HepG2 (cell line): Measurements from ENCODE around the gene PAM16. TPM values are rescaled to one million over a fixed set of nuclear protein-coding genes. Genes with fewer than 3 reads are reported as not detected.

Experiments
- ATAC-seq: fragments of 200-7000 bp; cut with Tn5 transposase; 3 replicates; pipeline ENCODE4 v1.9.1; 2020; ENCODE audit warnings: mild to moderate bottlenecking, moderate library complexity
- BruUV-seq: library from RNA; stranded (reverse); fragments of 400-500 nt; replicated peaks from 2 replicates; lab custom pipeline; 2021; lab: Mats Ljungman, UMichigan
- CTCF ChIA-PET: fragments of 300-600 bp; formaldehyde crosslinking; extraction: SDS; loops from one replicate; lab custom pipeline; 2021; ENCODE audit warnings: low total read pairs, inconsistent platforms, low intra/inter-chr PET ratio; lab: Yijun Ruan, JAX
- POLR2A ChIA-PET: fragments of 350-600 bp; sonication (Branson Sonifier 250); formaldehyde crosslinking; loops from one replicate; lab custom pipeline; 2020; ENCODE audit warnings: antibody characterized with exemption, inconsistent platforms; lab: Yijun Ruan, JAX
- DNase-seq: peaks from one replicate; pipeline ENCODE4 v3.0.0-alpha.2; 2015; ENCODE audit warnings: low spot score
- FAIRE-seq: peaks from 3 replicates; lab custom pipeline; 2011; peaks lifted over from hg19 to GRCh38; lab: Jason Lieb, UNC
- H2AFZ ChIP-seq: one replicate; pipeline ENCODE4 v1.6.1; 2011; ENCODE audit warnings: low read length, inconsistent platforms
- H3K27ac ChIP-seq: fragments of 300-600 bp; 3 replicates; pipeline ENCODE4 v1.8.0; 2011; ENCODE audit warnings: mixed run types, mild to moderate bottlenecking, mixed read lengths, low read length, inconsistent platforms; ENCODE audit not compliant: insufficient read depth; ENCODE audit errors: extremely low read length
- H3K27me3 ChIP-seq, 2 experiments: fragments of 200-600 bp in 1 of 2; 2 replicates in 1 of 2; 3 replicates in 1 of 2; pipeline versions ENCODE4 v1.6.0 to v1.8.0; 2011; ENCODE audit warnings: low read length in 2 of 2, mild to moderate bottlenecking in 2 of 2, moderate library complexity in 2 of 2, inconsistent platforms in 1 of 2; ENCODE audit not compliant: insufficient read depth in 2 of 2, control insufficient read depth in 1 of 2
- H3K36me3 ChIP-seq, 2 experiments: fragments of 200-600 bp in 1 of 2; replicated peaks in 1 of 2; 2 replicates in 1 of 2; 3 replicates in 1 of 2; pipeline versions ENCODE4 v1.5.1 to v1.8.0; 2011; ENCODE audit warnings: low read length in 2 of 2, inconsistent platforms in 1 of 2; ENCODE audit not compliant: insufficient read depth in 2 of 2, control insufficient read depth in 1 of 2
- H3K4me1 ChIP-seq: 2 replicates; pipeline ENCODE4 v1.5.1; 2012; ENCODE audit warnings: low read length, inconsistent platforms; ENCODE audit not compliant: insufficient read depth
- H3K4me2 ChIP-seq: 2 replicates; pipeline ENCODE4 v1.6.0; 2011; ENCODE audit warnings: low read depth, low read length, inconsistent platforms
- H3K4me3 ChIP-seq, 3 experiments: fragments of 200-600 bp in 1 of 3; sonication (generic), shearing (Covaris generic) in 1 of 3; replicated peaks in 1 of 3; 2 replicates each; pipeline ENCODE4 v1.5.1; 2011 to 2016; ENCODE audit warnings: low read length in 3 of 3, inconsistent platforms in 2 of 3, low read depth in 2 of 3, mild to moderate bottlenecking in 2 of 3, control low read depth in 1 of 3, mixed read lengths in 1 of 3; ENCODE audit not compliant: insufficient read depth in 1 of 3
- H3K79me2 ChIP-seq: one replicate; pipeline ENCODE4 v1.6.1; 2011; ENCODE audit warnings: low read length, inconsistent platforms; ENCODE audit not compliant: insufficient read depth
- H3K9ac ChIP-seq: 2 replicates; pipeline ENCODE4 v1.6.0; 2011; ENCODE audit warnings: mild to moderate bottlenecking, low read depth, low read length, inconsistent platforms; ENCODE audit not compliant: insufficient read depth
- H3K9me3 ChIP-seq: 2 replicates; pipeline ENCODE4 v1.5.1; 2012; ENCODE audit warnings: mild to moderate bottlenecking, low read length
- H4K20me1 ChIP-seq: 2 replicates; pipeline ENCODE4 v1.6.0; 2011; ENCODE audit warnings: inconsistent platforms, mild to moderate bottlenecking, low read length, moderate library complexity; ENCODE audit not compliant: insufficient read depth
- AGO1 ChIP-seq: fragments of 200-400 bp; formaldehyde crosslinking; IDR thresholded peaks from 2 replicates; pipeline ENCODE4 v1.6.1; 2017; ENCODE audit warnings: mild to moderate bottlenecking, low read depth, low read length, moderate library complexity; ENCODE audit not compliant: poor library complexity, severe bottlenecking
- KDM3A ChIP-seq: IDR thresholded peaks from 2 replicates; pipeline ENCODE4 v1.6.1; 2018; ENCODE audit warnings: low read depth, missing compliant biosample characterization
- MBD4 ChIP-seq: IDR thresholded peaks from 2 replicates; pipeline ENCODE4 v1.6.1; 2012; ENCODE audit warnings: low read length, inconsistent platforms, borderline replicate concordance
- ONECUT2 ChIP-seq: sonication (generic); formaldehyde crosslinking; IDR thresholded peaks from 2 replicates; pipeline ENCODE4 v1.4.0; 2020; ENCODE audit warnings: missing genetic modification reagents
- PATZ1 ChIP-seq: sonication (generic); formaldehyde crosslinking; IDR thresholded peaks from 2 replicates; pipeline ENCODE4 v1.4.0; 2020; ENCODE audit warnings: missing genetic modification reagents
- STAT5B ChIP-seq: sonication (generic); formaldehyde crosslinking; IDR thresholded peaks from 2 replicates; pipeline ENCODE4 v1.4.0; 2020; ENCODE audit warnings: missing genetic modification reagents
- TGIF2 ChIP-seq: IDR thresholded peaks from 2 replicates; pipeline ENCODE4 v1.6.1; 2016; ENCODE audit warnings: control low read depth, missing compliant biosample characterization
- ZHX1 ChIP-seq: sonication (generic); formaldehyde crosslinking; IDR thresholded peaks from 2 replicates; pipeline ENCODE4 v1.8.1; 2022; ENCODE audit warnings: low read depth, mild to moderate bottlenecking, missing genetic modification reagents
- ZNF615 ChIP-seq: sonication (generic); formaldehyde crosslinking; IDR thresholded peaks from 2 replicates; pipeline ENCODE4 v1.5.0; 2020; ENCODE audit warnings: mild to moderate bottlenecking, missing genetic modification reagents, borderline replicate concordance
- ZNF687 ChIP-seq: sonication (generic); formaldehyde crosslinking; IDR thresholded peaks from 2 replicates; pipeline ENCODE4 v1.5.1; 2020; ENCODE audit warnings: mild to moderate bottlenecking, missing genetic modification reagents, moderate library complexity
- ZNF761 ChIP-seq: sonication (generic); formaldehyde crosslinking; conservative IDR thresholded peaks from 2 replicates; pipeline ENCODE4 v1.4.0; 2020; ENCODE audit warnings: mild to moderate bottlenecking, missing genetic modification reagents
- ZSCAN25 ChIP-seq: sonication (generic); formaldehyde crosslinking; IDR thresholded peaks from 2 replicates; pipeline ENCODE4 v1.8.0; 2022; ENCODE audit warnings: mild to moderate bottlenecking, missing genetic modification reagents
- ZSCAN30 ChIP-seq: sonication (generic); formaldehyde crosslinking; IDR thresholded peaks from 2 replicates; pipeline ENCODE4 v1.5.0; 2020; ENCODE audit warnings: mild to moderate bottlenecking, missing genetic modification reagents
- WGBS: methylation state at CpG from one replicate; pipeline ENCODE4 v1.1.6; 2017; ENCODE audit warnings: low lambda C conversion rate; 5-methylcytosine and 5-hydroxymethylcytosine counted together
- in situ Hi-C: cut with HindIII; loops from 2 replicates; pipeline ENCODE4 v1.10.0; 2017; ENCODE audit warnings: low pct_unique_long_range_greater_than_20kb; ENCODE audit not compliant: extremely low pct_ligation_motif_present
- intact Hi-C: fragments of 100-400 bp; cut with micrococcal nuclease; formaldehyde crosslinking; loops from one replicate; pipeline ENCODE4 v1.10.0; 2022; ENCODE audit not compliant: unreplicated experiment
- polyA plus RNA-seq, 8 experiments: library from polyadenylated mRNA; depleted of rRNA in 3 of 8; stranded (reverse) in 7 of 8; unstranded in 1 of 8; fragments of >200 nt; fragmentation: Illumina TruSeq in 4 of 8; extraction: Trizol in 4 of 8; gene quantifications; 2 replicates each; pipeline versions ENCODE4 v1.2.1 to v1.2.3, GENCODE V29; 2011 to 2016; ENCODE audit warnings: low read depth in 4 of 8, missing spikeins in 1 of 8, mixed read lengths in 1 of 8; ENCODE audit not compliant: insufficient read depth in 1 of 8
- total RNA-seq, 5 experiments: library from RNA; depleted of rRNA; stranded (reverse); fragments of >200 nt; fragmentation: Illumina TruSeq; extraction: Trizol; gene quantifications; 2 replicates each; pipeline ENCODE4 v1.2.3, GENCODE V29; 2016; ENCODE audit warnings: low read depth in 1 of 5

PAM16 gene
- total and polyA plus RNA-seq, 2 of the 13 experiments (the other 11 are each of a cell fraction or from before 2014, with no cell fraction given): 51.5 to 51.8 TPM

GRCh38 chr16:4395055-4395726 is 44.1 kb upstream of the PAM16 start:
- no TSS peak for BruUV-seq
- 86% methylated on average over 3 of the region's 9 CpGs for WGBS
- Histone ChIP-seq H4K20me1 (no peaks in the 10 kb centered on the region), H3K4me3 (no peak overlapping the region), H3K4me2 (no peak overlapping the region), H3K36me3 (peaks cover 1 to 9% of the 10 kb centered on the region in 2 experiments; a peak in 1 of 5 replicates), H2AFZ (no peak overlapping the region), H3K9me3 (no peaks in the 10 kb centered on the region), H3K4me1 (peaks cover 11% of the 10 kb centered on the region), H3K79me2 (no peaks in the 10 kb centered on the region), H3K27ac (no peak overlapping the region), H3K27me3 (no peaks in the 10 kb centered on the region), H3K9ac (no peak overlapping the region)
- DNase-seq (no peak), FAIRE-seq (no peak), ATAC-seq (no peak)
- POLR2A ChIA-PET: no interaction called here
- CTCF ChIA-PET: no interaction called here
- intact Hi-C loops (no loop called here), in situ Hi-C loops (no loop called here)
- TF ChIP-seq ZNF687 (CRISPR knock-in tag) (no peak), ZHX1 (CRISPR knock-in tag) (no peak), KDM3A (CRISPR knock-in tag) (no peak), ONECUT2 (CRISPR knock-in tag) (no peak), ZSCAN30 (no peak), TGIF2 (no peak), ZNF615 (no peak), ZNF761 (CRISPR knock-in tag) (no peak), STAT5B (CRISPR knock-in tag) (no peak), PATZ1 (no peak), AGO1 (no peak), ZSCAN25 (CRISPR knock-in tag) (no peak), MBD4 (no peak)
